OCI-LY7 (cell line): ENCODE results near the gene ZNF800.

Experiments used
- EZH2phosphoT487 ChIP-seq: fragments of 200-600 bp; sonication (generic); IDR thresholded peaks from 2 replicates; pipeline ENCODE4 v1.6.1; 2018; ENCODE audit warnings: low read depth, borderline replicate concordance, mild to moderate bottlenecking, mixed run types, antibody characterized with exemption, low read length, moderate library complexity, mixed read lengths
- TF ChIP-seq, protein P1 (sequence below): fragments of 200-600 bp; sonication (generic); conservative IDR thresholded peaks from 2 replicates; pipeline ENCODE4 v1.5.1; 2014; ENCODE audit warnings: mild to moderate bottlenecking, antibody characterized with exemption, low read length, moderate library complexity, mixed read lengths

DNA sequence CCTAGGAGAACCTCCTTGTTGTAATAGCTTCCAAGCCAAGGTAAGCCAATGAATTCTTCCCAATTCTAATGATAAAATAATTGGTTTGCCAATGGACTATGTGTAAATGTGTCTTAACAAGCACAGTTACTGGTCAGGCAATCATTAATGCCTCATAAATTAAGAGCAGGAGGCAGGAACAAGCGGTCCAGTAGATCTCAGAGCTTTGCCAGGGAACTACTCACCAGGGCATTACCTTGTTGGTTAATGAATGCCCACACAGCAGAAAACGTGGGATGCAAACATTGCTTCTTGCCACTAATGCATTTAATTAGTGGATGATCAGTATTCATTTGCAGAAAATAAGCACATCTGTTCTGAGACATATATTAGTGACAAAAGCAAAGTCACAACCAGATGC is 26.7 kb upstream of the ZNF800 start:
- TF ChIP-seq, protein P1, sequence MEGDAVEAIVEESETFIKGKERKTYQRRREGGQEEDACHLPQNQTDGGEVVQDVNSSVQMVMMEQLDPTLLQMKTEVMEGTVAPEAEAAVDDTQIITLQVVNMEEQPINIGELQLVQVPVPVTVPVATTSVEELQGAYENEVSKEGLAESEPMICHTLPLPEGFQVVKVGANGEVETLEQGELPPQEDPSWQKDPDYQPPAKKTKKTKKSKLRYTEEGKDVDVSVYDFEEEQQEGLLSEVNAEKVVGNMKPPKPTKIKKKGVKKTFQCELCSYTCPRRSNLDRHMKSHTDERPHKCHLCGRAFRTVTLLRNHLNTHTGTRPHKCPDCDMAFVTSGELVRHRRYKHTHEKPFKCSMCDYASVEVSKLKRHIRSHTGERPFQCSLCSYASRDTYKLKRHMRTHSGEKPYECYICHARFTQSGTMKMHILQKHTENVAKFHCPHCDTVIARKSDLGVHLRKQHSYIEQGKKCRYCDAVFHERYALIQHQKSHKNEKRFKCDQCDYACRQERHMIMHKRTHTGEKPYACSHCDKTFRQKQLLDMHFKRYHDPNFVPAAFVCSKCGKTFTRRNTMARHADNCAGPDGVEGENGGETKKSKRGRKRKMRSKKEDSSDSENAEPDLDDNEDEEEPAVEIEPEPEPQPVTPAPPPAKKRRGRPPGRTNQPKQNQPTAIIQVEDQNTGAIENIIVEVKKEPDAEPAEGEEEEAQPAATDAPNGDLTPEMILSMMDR, result no peak
- no peak for TF ChIP-seq EZH2phosphoT487
